ENCODE measurements around the gene FRMD4A.

The FRMD4A gene

GRCh38 chr10:14330388-14331061 lies at the start of gene FRMD4A:
Gene FRMD4A (minus strand): TSS chr10:14330924.
- TF ChIP-seq NFIC (IDR thresholded peaks at IDR 0.05) (no peak), CEBPB (IDR thresholded peaks at IDR 0.05) (no peak), EGR1 (IDR thresholded peaks at IDR 0.05) (no peak), YY1 (IDR thresholded peaks at IDR 0.05; ENCODE audit: low read depth) (no peak), TCF12 (IDR thresholded peaks at IDR 0.05; ENCODE audit: low read depth) (no peak), EP300 (IDR thresholded peaks at IDR 0.05; ENCODE audit: borderline replicate concordance) (no peak), FOXM1 (IDR thresholded peaks at IDR 0.05; ENCODE audit: borderline replicate concordance, low read depth) (no peak), CREB1 (IDR thresholded peaks at IDR 0.05; ENCODE audit: low read depth) (no peak), RAD21 (IDR thresholded peaks at IDR 0.05; ENCODE audit: low read depth) (no peak), TAF1 (IDR thresholded peaks at IDR 0.05; ENCODE audit: low read depth) (no peak), TEAD4 (IDR thresholded peaks at IDR 0.05) (no peak), ZBTB7A (IDR thresholded peaks at IDR 0.05; ENCODE audit: low read depth) (no peak), REST (IDR thresholded peaks at IDR 0.05; ENCODE audit: low read depth) (no peak), USF1 (IDR thresholded peaks at IDR 0.05) (no peak)
- TF ChIP-seq, protein P1, sequence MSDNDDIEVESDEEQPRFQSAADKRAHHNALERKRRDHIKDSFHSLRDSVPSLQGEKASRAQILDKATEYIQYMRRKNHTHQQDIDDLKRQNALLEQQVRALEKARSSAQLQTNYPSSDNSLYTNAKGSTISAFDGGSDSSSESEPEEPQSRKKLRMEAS (IDR thresholded peaks at IDR 0.05): no peak

- TF ChIP-seq EGR1 (IDR thresholded peaks at IDR 0.05) (no peak), YY1 (IDR thresholded peaks at IDR 0.05; ENCODE audit: low read depth) (no peak)
These were observed 49.0 kb upstream of the FRMD4A start for GRCh38 chr10:14379556-14380280.

GRCh38 chr10:14378387-14378960 lies 47.8 kb upstream of the FRMD4A start:
- TF ChIP-seq USF1 (IDR thresholded peaks at IDR 0.05): 0 out of 2 replicates have a peak, but pooled peaks have one; percentile 21
- TF ChIP-seq, protein P1 (IDR thresholded peaks at IDR 0.05): no peak

- TF ChIP-seq RAD21 (IDR thresholded peaks at IDR 0.05; ENCODE audit: low read depth) (no peak), TAF1 (IDR thresholded peaks at IDR 0.05; ENCODE audit: low read depth) (no peak), NFIC (IDR thresholded peaks at IDR 0.05) (no peak), YY1 (IDR thresholded peaks at IDR 0.05; ENCODE audit: low read depth) (no peak), REST (IDR thresholded peaks at IDR 0.05; ENCODE audit: low read depth) (no peak), CREB1 (IDR thresholded peaks at IDR 0.05; ENCODE audit: low read depth) (no peak), USF1 (IDR thresholded peaks at IDR 0.05) (no peak), TCF12 (IDR thresholded peaks at IDR 0.05; ENCODE audit: low read depth) (no peak), ZBTB7A (IDR thresholded peaks at IDR 0.05; ENCODE audit: low read depth) (no peak), TEAD4 (IDR thresholded peaks at IDR 0.05) (no peak), EP300 (IDR thresholded peaks at IDR 0.05; ENCODE audit: borderline replicate concordance) (no peak), FOXM1 (IDR thresholded peaks at IDR 0.05; ENCODE audit: borderline replicate concordance, low read depth) (no peak), CEBPB (IDR thresholded peaks at IDR 0.05) (no peak), EGR1 (IDR thresholded peaks at IDR 0.05) (no peak)
- TF ChIP-seq, protein P1 (IDR thresholded peaks at IDR 0.05): no peak
These were observed 47.0 kb upstream of the FRMD4A start for GRCh38 chr10:14377591-14378175.

Measured in Ishikawa (cell line).